ENCODE data around the gene RMP24.
"Not testable (repeated sequence)": the region's sequence is repeated elsewhere in the genome, so short reads cannot be mapped to it uniquely, and the experiment has no call there.

The RMP24 gene

GRCh38 chr18:35972197-35973000, at the start of gene RMP24:
TSS of gene RMP24 (plus strand) at chr18:35972679.
- DNase-seq = peak; percentile 94

GRCh38 chr18:35923939-35924684, 48.4 kb upstream of the RMP24 start:
- DNase-seq = no peak

DNA sequence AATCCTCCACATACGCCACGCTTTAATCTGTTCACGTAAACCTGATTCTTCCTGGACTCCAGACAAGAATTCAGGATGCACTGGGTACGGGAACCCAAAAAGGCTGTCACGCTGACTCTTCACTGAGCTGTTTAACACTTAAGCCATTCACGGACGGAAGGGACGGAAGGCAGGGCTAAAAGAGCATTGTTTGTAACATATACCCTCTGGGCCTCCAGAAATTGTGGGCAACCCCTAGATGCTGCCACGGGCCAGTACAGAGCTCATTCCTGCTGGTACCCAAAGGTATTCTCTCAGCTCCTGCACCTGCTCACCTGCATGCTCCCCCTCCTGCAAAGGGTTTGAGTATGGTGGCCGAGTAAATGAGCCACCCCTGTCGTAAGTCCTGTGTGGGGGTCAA, 45.6 kb upstream of the RMP24 start:
- no peak for DNase-seq

DNA sequence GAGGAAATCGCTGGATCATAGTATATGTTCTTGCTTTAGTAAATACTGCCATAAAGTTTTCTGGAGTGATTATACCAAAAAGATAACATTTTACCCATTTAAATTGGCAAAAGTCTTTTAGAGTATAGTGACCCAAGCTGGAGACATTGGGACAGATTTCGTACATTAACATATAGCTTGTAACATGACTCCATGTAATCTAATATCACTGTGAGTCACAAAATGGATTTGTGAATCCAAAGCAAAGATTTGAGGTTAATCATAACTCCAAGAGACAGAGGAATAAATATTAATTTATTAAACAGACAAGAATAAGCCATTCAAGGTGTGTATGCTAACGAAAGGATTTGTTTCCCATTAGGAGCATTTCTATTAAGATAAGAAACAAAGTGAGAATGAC, 45.0 kb upstream of the RMP24 start:
- DNase-seq = no peak

DNA sequence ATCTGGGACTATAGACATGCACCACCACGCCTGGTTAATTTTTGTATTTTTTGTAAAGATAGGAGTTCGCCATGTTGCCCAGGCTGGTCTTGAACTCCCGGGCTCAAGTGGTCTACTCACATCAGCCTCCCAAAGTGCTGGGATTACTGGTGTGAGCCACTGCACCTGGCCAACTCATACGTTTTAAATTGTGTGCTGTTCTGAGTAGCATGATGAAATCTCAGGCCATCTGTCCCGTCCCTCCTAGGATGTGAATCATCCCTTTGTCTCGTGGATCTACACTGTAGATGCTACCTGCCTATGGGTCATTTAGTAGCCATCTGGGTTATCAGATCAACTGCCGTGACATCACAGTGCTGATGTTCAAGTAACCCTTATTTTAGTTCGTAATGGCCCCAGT, 38.5 kb upstream of the RMP24 start:
- DNase-seq = no peak

DNA sequence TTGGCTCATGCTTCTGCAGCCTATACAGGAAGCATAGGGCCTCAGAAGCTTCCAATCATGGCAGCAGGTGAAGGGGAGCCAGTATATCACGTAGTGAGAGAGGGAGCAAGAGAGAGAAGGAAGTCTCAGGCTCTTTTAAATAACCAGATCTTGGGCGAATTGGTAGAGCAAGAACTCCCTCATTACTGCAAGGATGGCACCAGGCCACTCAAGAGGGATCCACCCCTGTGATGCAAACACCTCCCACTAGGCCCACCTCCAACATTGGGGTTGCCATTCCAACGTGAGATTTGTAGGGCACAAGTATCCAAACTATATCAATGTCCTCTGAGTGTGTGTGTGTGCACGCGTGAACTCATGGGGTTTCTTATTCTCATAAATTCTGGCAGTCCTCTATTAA, 37.6 kb upstream of the RMP24 start:
- no peak for DNase-seq

DNA sequence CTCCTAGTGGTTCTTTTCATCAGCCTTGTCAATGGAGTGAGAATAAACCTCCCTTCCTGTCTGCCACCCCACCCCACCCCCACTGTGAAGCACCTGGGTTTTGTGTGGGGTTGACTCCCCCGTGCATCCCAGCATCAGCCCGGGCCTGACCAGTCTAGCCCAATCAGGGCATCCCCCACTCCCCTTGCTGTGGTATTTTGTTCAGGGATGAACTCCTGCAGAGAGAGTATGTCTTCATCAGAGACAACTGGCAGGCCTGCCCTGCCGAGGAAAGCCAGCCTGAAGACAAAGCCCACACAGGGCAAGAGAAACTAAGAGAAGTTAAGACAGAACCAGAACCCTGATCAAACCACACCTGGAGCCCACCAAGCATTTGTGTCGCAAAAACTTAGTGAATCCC, 36.7 kb upstream of the RMP24 start:
- no peak for DNase-seq

DNA sequence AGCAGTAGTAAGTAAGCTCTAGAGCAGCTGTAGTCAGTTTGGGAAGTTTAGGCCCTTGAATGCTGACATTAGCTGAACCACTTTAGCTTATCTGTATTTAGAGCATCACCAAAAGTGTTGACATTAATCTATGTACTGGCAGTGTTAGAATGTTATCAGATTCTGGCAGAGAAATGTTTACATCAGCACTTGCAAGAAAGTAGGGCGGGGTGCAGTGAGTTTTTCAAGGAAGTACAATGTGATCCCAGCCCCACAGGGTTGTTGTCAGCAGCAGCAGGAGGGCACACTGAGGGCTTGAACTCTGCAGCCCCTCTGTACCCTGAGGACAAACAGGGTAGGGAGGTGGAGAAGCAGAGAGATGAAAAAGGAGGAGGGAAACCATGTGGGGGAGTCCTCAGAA, 35.5 kb upstream of the RMP24 start:
- DNase-seq = no peak

GRCh38 chr18:35938158-35938557, 34.3 kb upstream of the RMP24 start:
- no peak for DNase-seq

DNA sequence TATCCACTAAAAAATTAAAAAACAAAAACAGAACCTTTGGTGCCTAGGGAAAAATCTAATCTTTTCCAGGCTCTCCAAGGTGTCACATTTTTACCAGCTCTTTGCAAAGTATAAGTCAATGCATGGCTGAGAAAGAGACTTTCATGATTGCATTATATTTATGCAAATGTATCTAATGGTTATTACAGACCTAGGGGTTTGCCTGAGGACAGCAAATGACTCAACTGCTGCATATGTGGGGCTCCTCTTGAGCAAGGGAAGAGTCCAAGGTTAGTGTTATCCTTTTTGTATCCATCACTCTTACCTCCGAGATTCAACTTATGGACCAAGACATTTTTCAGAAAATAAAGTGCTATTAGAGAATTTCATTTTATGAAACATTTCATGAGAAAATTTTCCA, 33.9 kb upstream of the RMP24 start:
- no peak for DNase-seq

- no peak for DNase-seq
These were observed 33.3 kb upstream of the RMP24 start for GRCh38 chr18:35939138-35939537.

GRCh38 chr18:35941299-35941698, 31.2 kb upstream of the RMP24 start:
- DNase-seq = no peak

- no peak for DNase-seq
These were observed 30.3 kb upstream of the RMP24 start for GRCh38 chr18:35942133-35942532.

GRCh38 chr18:35942661-35943060, 29.8 kb upstream of the RMP24 start:
- no peak for DNase-seq

DNA sequence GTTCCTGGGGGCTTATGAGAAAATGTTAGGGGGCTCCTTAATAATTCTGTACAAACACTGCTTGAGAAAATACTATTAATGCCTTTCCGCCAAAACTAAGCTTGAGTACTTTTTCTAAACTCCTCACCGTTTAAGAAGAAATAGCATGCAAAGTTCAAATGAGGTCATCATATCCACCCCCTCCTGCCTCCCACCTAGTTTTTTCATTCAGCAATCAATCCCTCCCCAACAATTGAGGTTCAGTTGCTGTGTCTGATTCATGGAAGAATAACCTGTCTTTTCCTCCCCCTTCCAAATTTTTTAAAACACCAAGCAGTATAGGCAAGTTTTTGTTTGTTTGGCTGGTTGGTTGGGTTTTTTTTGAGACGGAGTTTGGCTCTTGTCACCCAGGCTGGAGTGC, 24.4 kb upstream of the RMP24 start:
- no peak for DNase-seq

- DNase-seq = no peak
These were observed 23.4 kb upstream of the RMP24 start for GRCh38 chr18:35949090-35949489.

GRCh38 chr18:35949903-35950627, 22.4 kb upstream of the RMP24 start:
- peak; percentile 70 for DNase-seq

DNA sequence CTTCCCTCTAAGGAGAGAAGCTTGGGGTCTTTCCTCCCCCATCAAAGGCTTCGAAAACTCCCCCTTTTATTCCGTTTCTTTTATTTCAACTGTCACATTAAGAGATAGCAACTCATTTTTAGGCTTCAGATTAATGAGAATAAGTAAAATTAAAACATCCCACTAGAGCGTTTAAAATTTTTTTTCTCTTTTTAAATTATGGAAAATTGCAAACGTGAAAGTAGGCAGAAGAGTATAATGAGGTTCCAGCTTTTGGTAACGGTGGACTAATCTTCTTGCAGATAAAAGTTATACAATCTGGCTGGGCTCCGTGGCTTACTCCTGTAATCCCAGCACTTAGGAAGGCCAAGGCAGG, 21.9 kb upstream of the RMP24 start:
- DNase-seq = no peak

DNA sequence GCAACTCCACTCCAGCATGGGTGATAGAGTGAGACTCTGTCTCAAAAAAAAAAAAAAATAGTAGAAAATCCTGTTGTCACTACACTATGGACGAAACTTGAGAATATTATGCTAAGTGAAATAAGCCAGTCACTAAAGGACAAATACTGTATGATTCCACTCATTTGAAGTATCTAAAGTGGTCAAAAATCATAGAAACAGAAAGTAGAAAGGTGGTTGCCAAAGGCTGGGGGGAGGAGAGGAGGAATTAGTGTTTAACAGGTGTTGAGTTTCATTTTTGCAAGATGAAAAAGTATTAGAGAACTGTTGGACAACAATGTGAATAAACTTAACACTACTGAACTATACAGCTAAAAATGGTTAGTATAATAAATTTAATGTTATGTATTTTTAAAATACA, 18.8 kb upstream of the RMP24 start:
- DNase-seq = no peak

GRCh38 chr18:35956226-35956625, 16.3 kb upstream of the RMP24 start:
- no peak for DNase-seq

DNA sequence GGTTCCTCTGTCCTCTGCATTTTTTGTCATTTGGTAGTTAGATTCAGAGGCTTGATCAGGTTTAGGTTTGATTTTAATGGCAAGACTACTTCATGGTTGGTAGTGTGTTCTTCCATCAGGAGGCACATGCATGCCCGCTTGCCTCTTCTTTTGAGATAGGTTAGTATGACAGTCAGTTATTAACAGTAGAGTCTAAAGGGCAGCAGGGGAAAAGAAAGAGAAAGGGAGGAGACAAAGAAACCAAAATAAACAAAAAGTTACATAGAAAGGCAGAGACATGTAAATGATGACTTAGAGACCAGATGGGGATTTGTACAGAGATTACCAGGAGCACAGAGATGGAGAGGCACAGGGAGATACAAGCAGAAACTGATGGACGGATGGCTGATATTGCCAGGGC, 10.2 kb upstream of the RMP24 start:
- no peak for DNase-seq

DNA sequence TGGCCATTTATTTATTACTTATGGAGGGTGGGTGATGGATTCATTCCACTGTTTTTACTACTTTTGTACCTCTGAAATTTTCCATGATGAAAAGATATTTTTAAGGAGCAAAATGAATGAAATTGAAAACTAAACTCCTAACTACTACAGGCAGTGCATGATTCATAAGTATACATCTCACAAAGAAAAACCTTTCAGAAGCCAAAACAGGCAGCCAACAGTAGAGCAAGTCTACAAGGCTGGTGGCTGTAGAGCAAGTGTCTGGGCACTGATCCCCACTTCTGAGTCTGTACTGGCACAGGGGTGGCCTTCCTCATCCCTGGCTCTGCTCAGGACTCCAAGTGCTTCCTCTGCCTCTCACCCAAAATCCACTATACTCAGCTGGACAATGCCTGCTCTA, 8.2 kb upstream of the RMP24 start:
- DNase-seq = no peak

DNA sequence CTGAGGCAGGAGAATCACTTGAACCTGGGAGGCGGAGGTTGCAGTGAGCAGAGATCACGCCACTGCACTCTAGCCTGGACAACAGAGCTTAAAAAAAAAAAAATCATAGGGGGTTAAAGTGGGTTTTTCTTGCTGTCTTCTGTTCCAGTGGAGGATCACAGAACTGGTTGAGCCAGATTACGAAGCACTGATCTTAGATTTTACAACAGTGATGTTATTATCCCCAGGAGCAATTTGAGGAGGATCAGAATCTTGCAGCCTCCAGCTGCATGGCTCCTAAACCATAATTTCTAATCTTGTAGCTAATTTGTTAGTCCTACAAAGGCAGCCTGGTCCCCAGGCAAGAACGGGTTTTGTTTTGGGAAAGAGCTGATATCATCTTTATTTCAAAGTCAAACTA, 4.6 kb upstream of the RMP24 start:
- DNase-seq = not testable (repeated sequence)

DNA sequence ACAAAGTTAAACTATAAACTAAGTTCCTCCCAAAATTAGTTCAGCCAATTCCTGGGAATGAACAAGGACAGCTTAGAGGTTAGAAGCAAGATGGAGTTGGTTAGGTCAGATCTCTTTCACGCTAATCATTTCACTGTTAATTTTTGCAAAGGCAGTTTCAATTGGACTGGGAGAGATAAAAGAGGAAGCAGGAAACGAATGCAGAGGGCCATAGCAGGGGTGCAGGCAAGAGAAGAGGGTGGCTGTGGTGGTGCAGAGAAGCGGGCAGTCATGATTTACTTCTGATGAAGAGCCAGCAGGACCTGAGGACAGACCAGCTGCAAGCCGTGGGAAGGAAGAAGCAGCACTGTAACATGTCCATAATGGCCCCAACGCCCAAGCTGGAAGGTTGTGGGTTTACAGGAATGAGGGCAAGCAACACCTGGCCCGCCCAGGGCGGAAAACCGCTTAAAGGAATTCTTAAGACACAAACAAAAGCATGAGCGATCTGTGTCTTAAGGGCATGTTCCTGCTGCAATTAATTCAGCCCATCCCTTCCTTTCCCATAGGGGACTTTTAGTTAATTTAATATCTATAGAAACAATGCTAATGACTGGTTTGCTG, 4.1 kb upstream of the RMP24 start:
- DNase-seq = no peak
